Body of pancreas (tissue), 4 donors: ENCODE measurements around the gene TMCC2.

Source experiments
- CTCF ChIP-seq, 7 experiments: fragments of 450-650 bp in 4 of 7; fragments of 200-600 bp in 3 of 7; sonication (generic) in 3 of 7; IDR thresholded peaks; one replicate each; pipeline ENCODE4 v1.5.1; 2016 to 2019; ENCODE audit warnings: antibody characterized with exemption in 7 of 7
- POLR2A ChIP-seq, 3 donors: fragments of 450-650 bp; IDR thresholded peaks; one replicate each; pipeline ENCODE4 v1.6.1; 2016; ENCODE audit warnings: antibody characterized with exemption in 3 of 3, mild to moderate bottlenecking in 2 of 3

- TF ChIP-seq CTCF (IDR thresholded peaks at IDR 0.05) (no peak), POLR2A (IDR thresholded peaks at IDR 0.05) (no peak)
These were observed 720 bp upstream of the TMCC2 start for GRCh38 chr1:205226868-205227583.
